GM12878 (cell line): ENCODE measurements around the gene FUT6. TPM values are rescaled to one million over a fixed set of nuclear protein-coding genes. Genes with fewer than 3 reads are reported as not detected.

ENCODE experiments used
- ATAC-seq: fragments of 200-7000 bp; cut with Tn5 transposase; 3 replicates; pipeline ENCODE4 v1.9.1; 2020; ENCODE audit warnings: mild to moderate bottlenecking, moderate library complexity
- BruUV-seq: library from RNA; stranded (reverse); fragments of 400-500 nt; replicated peaks from 2 replicates; lab custom pipeline; 2021; lab: Mats Ljungman, UMichigan
- CTCF ChIA-PET: fragments of 300-600 bp; sonication (Branson Sonifier 250); formaldehyde crosslinking; extraction: SDS; loops from one replicate; lab custom pipeline; 2021; ENCODE audit warnings: inconsistent platforms; lab: Yijun Ruan, JAX
- POLR2A ChIA-PET: fragments of 350-600 bp; formaldehyde crosslinking; extraction: SDS; loops from one replicate; lab custom pipeline; 2021; ENCODE audit warnings: inconsistent platforms; lab: Charles Lee
- RAD21 ChIA-PET: fragments of 300-600 bp; sonication (Branson Sonifier 250); formaldehyde crosslinking; loops from one replicate; lab custom pipeline; 2023; ENCODE audit warnings: antibody characterized with exemption; ENCODE audit not compliant: unreplicated experiment; lab: Charles Lee
- SMC1A ChIA-PET: fragments of 300-600 bp; sonication (Branson Sonifier 250); formaldehyde crosslinking; loops from one replicate; lab custom pipeline; 2023; ENCODE audit not compliant: unreplicated experiment, uncharacterized antibody; lab: Charles Lee
- DNase-seq: peaks from one replicate; pipeline ENCODE4 v3.0.0-alpha.2; 2011; ENCODE audit warnings: low read depth, low spot score
- FAIRE-seq: peaks from 3 replicates; lab custom pipeline; 2011; peaks lifted over from hg19 to GRCh38; lab: Jason Lieb, UNC
- H2AFZ ChIP-seq: 2 replicates; pipeline ENCODE4 v1.6.0; 2011; ENCODE audit warnings: low read depth, low read length, control low read depth; ENCODE audit not compliant: control insufficient read depth
- H3K27ac ChIP-seq: 2 replicates; pipeline ENCODE4 v1.5.1; 2011; ENCODE audit warnings: control low read depth; ENCODE audit not compliant: control insufficient read depth, insufficient read depth
- H3K27me3 ChIP-seq, 2 experiments: replicated peaks in 1 of 2; 2 replicates each; pipeline versions ENCODE4 v1.6.0 to v1.6.1; 2011; ENCODE audit warnings: low read length in 1 of 2; ENCODE audit not compliant: control insufficient read depth in 2 of 2, insufficient read depth in 2 of 2
- H3K36me3 ChIP-seq, 2 experiments: 2 replicates each; pipeline ENCODE4 v1.5.1; 2011; ENCODE audit warnings: low read length in 1 of 2; ENCODE audit not compliant: control insufficient read depth in 2 of 2, insufficient read depth in 2 of 2
- H3K4me1 ChIP-seq: 2 replicates; pipeline ENCODE4 v1.6.1; 2011; ENCODE audit warnings: mild to moderate bottlenecking, low read length, moderate library complexity, mixed read lengths; ENCODE audit not compliant: control insufficient read depth, insufficient read depth
- H3K4me2 ChIP-seq: 2 replicates; pipeline ENCODE4 v1.6.0; 2011; ENCODE audit warnings: control low read depth; ENCODE audit not compliant: control insufficient read depth, insufficient read depth
- H3K4me3 ChIP-seq: fragments of 200-600 bp; sonication (generic); 2 replicates; pipeline ENCODE4 v1.5.1; 2016
- H3K79me2 ChIP-seq: 2 replicates; pipeline ENCODE4 v1.6.0; 2011; ENCODE audit warnings: low read length; ENCODE audit not compliant: control insufficient read depth, insufficient read depth
- H3K9ac ChIP-seq: 2 replicates; pipeline ENCODE4 v1.8.0; 2011; ENCODE audit warnings: low read length, control low read depth, mixed read lengths; ENCODE audit not compliant: control insufficient read depth, insufficient read depth
- H3K9me3 ChIP-seq: replicated peaks from 3 replicates; pipeline ENCODE4 v1.5.1; 2011; ENCODE audit warnings: mild to moderate bottlenecking, low read length; ENCODE audit not compliant: control insufficient read depth, insufficient read depth
- H4K20me1 ChIP-seq: 2 replicates; pipeline ENCODE4 v1.6.0; 2011; ENCODE audit not compliant: control insufficient read depth, insufficient read depth
- EED ChIP-seq: sonication (generic); IDR thresholded peaks from 2 replicates; pipeline ENCODE4 v1.6.1; 2016; ENCODE audit warnings: antibody characterized with exemption, low read depth
- HDGF ChIP-seq: fragments of 450-650 bp; IDR thresholded peaks from 2 replicates; pipeline ENCODE4 v1.6.1; 2016; ENCODE audit warnings: antibody characterized with exemption
- IKZF1 ChIP-seq: fragments of 450-650 bp; conservative IDR thresholded peaks from 2 replicates; pipeline ENCODE4 v1.6.1; 2017; ENCODE audit warnings: antibody characterized with exemption, mild to moderate bottlenecking
- POLR2A ChIP-seq: IDR thresholded peaks from 2 replicates; pipeline ENCODE4 v1.6.1; 2011; ENCODE audit warnings: low read depth, mild to moderate bottlenecking, low read length
- SUPT20H ChIP-seq: IDR thresholded peaks from 2 replicates; pipeline ENCODE4 v1.6.1; 2011; ENCODE audit warnings: low read depth, mild to moderate bottlenecking, low read length, moderate library complexity, borderline replicate concordance; ENCODE audit not compliant: control insufficient read depth
- ZNF217 ChIP-seq: fragments of 450-650 bp; IDR thresholded peaks from 2 replicates; pipeline ENCODE4 v1.6.1; 2017; ENCODE audit warnings: antibody characterized with exemption, mild to moderate bottlenecking
- WGBS: methylation state at CpG from one replicate; pipeline ENCODE4 v1.1.6; 2016; ENCODE audit warnings: low lambda C conversion rate; ENCODE audit not compliant: insufficient replicate concordance, insufficient coverage; ENCODE audit errors: missing lambda C conversion rate; 5-methylcytosine and 5-hydroxymethylcytosine counted together
- in situ Hi-C: fragments of 300-500 bp; cut with MboI; formaldehyde crosslinking; loops from 9 replicates; pipeline ENCODE4 v1.14.3; 2018; ENCODE audit warnings: mixed read lengths
- intact Hi-C: fragments of 100-400 bp; cut with micrococcal nuclease; formaldehyde crosslinking; loops from one replicate; pipeline ENCODE4 v1.14.2; 2022; ENCODE audit not compliant: unreplicated experiment
- polyA plus RNA-seq, 11 experiments: library from polyadenylated mRNA; depleted of rRNA in 4 of 11; unstranded in 6 of 11; stranded (reverse) in 5 of 11; fragments of >200 nt; fragmentation: Nextera tagmentation in 4 of 11; fragmentation: Illumina TruSeq in 1 of 11; extraction: Ambion mirVana in 4 of 11; extraction: Trizol in 1 of 11; gene quantifications; 1 replicate in 1 of 11; 2 replicates in 10 of 11; pipeline versions ENCODE4 v1.2.1 to v1.2.3, GENCODE V29; 2011 to 2016; ENCODE audit warnings: inconsistent platforms in 2 of 11, missing spikeins in 2 of 11, low read depth in 1 of 11
- total RNA-seq, 4 experiments: library from RNA; depleted of rRNA in 3 of 4; stranded (reverse); fragments of >200 nt in 3 of 4; fragmentation: Illumina TruSeq in 1 of 4; extraction: Trizol in 1 of 4; gene quantifications; 2 replicates each; pipeline versions ENCODE4 v1.2.1 to v1.2.3, GENCODE V29; 2013 to 2021

Gene FUT6
- total and polyA plus RNA-seq, 10 of the 15 experiments (the other 5 are each of a cell fraction or from before 2014, with no cell fraction given): not detected

- SMC1A ChIA-PET: interaction anchor here (1.0 kb wide), 1 partner anchor 14 kb away, joined by 3 read pairs; no protein-coding TSS in a partner anchor
- Histone ChIP-seq H3K9me3 (no peaks in the 10 kb centered on the region), H3K4me2 (peak overlapping the region; percentile 97), H3K9ac (peak overlapping the region; percentile 75), H3K36me3 (peaks cover 4 to 27% of the 10 kb centered on the region in 2 experiments; a peak in 3 of 4 replicates), H4K20me1 (no peaks in the 10 kb centered on the region), H3K4me1 (peaks cover 3% of the 10 kb centered on the region; the same call in 1 of the 2 replicates), H2AFZ (peak overlapping the region; percentile 78), H3K27ac (peak overlapping the region; percentile 92), H3K79me2 (peaks cover 5% of the 10 kb centered on the region), H3K4me3 (peak overlapping the region; percentile 71), H3K27me3 (no peaks in the 10 kb centered on the region)
- TF ChIP-seq HDGF: no peak
- no peak for TF ChIP-seq EED
- no peak for TF ChIP-seq SUPT20H
- no peak for TF ChIP-seq POLR2A
- no peak for TF ChIP-seq IKZF1
- 0 out of 2 replicates have a peak, but pooled peaks have one; percentile 65 for TF ChIP-seq ZNF217
- intact Hi-C loops: loop anchor here (1.0 to 2.0 kb wide), 3 partner anchors 70 to 115 kb away; partner anchors contain the start of genes CATSPERD, LONP1, RPL36 and VMAC
- no peak for DNase-seq
- RAD21 ChIA-PET: interaction anchor here (0.7 to 1.5 kb wide), 2 partner anchors 14 to 199 kb away, joined by 3 to 4 read pairs; partner anchors contain the start of gene NRTN
- no peak for ATAC-seq
- no peak for FAIRE-seq
- POLR2A ChIA-PET: interaction anchor here (0.6 to 1.1 kb wide), 3 partner anchors 14 to 114 kb away, joined by 3 to 7 read pairs (median 3); no protein-coding TSS in a partner anchor
- CTCF ChIA-PET: interaction anchor here (1.1 to 3.6 kb wide), 2 partner anchors 14 to 100 kb away, joined by 4 to 25 read pairs; partner anchors contain the start of genes NRTN and RPL36
- WGBS: 66% methylated on average over 26 of the region's 26 CpGs
- in situ Hi-C loops: no loop called here
- no TSS peak for BruUV-seq
These were observed 49.5 kb downstream of the FUT6 start for GRCh38 chr19:5789886-5790558.
